ENCODE results near the gene DCBLD1.

DNA sequence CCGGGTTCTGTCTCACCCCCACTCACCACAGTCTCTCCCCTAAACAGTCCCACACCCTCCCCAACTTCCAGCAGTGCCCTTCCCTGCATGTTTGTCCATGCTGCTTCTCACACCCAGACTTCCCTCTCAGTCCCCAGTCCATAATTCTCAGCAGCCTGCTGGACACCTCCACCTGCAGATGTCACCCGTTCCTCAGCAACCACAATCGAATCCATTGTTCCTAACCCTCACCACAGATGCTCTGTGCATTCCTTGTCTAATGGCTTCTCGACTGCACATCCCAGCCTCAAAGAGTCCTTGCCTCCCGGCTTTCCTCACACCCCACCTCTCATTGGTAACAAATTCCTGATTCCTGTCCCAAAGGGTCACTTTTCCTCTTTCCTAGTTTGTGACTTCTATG, 64.2 kb downstream of the DCBLD1 start:
- TF ChIP-seq CTCF (IDR thresholded peaks at IDR 0.05) (no peak), POLR2AphosphoS5 (IDR thresholded peaks at IDR 0.05) (no peak)
